Fibroblast of the aortic adventitia (primary cell): ENCODE measurements around the gene JAG2. TPM values are rescaled to one million over a fixed set of nuclear protein-coding genes. Genes with fewer than 3 reads are reported as not detected.

Source experiments
- DNase-seq: peaks from one replicate; pipeline ENCODE4 v3.0.0-alpha.2; 2010; ENCODE audit warnings: low read depth
- H3K4me3 ChIP-seq: 2 replicates; pipeline ENCODE4 v1.5.1; 2011; ENCODE audit warnings: low read depth, mild to moderate bottlenecking, control low read depth, low read length, moderate library complexity
- CTCF ChIP-seq: IDR thresholded peaks from 2 replicates; pipeline ENCODE4 v1.5.1; 2011; ENCODE audit warnings: mild to moderate bottlenecking, low read length, control low read depth, inconsistent platforms; ENCODE audit not compliant: insufficient read depth
- total RNA-seq: library from RNA; depleted of rRNA; stranded (reverse); fragments of >200 nt; gene quantifications from 2 replicates; pipeline ENCODE4 v1.2.3, GENCODE V29; 2012; ENCODE audit warnings: low replicate concordance

Gene JAG2
- total RNA-seq, 1 donor, result 0.63 TPM

GRCh38 chr14:105144026-105144665 lies 24.4 kb downstream of the JAG2 start:
- no peak overlapping the region for H3K4me3 ChIP-seq
- no peak for TF ChIP-seq CTCF
- no peak for DNase-seq

GRCh38 chr14:105143451-105144025 lies 25.0 kb downstream of the JAG2 start:
- no peak for TF ChIP-seq CTCF
- DNase-seq, result no peak
- H3K4me3 ChIP-seq, result no peak overlapping the region

GRCh38 chr14:105142651-105143450 lies 25.7 kb downstream of the JAG2 start:
- TF ChIP-seq CTCF, result no peak
- no peak overlapping the region for H3K4me3 ChIP-seq
- no peak for DNase-seq

GRCh38 chr14:105141486-105142281 lies 26.9 kb downstream of the JAG2 start:
- TF ChIP-seq CTCF, result no peak

GRCh38 chr14:105141026-105141425 lies 27.6 kb downstream of the JAG2 start:
- no peak for DNase-seq
- H3K4me3 ChIP-seq, result no peak overlapping the region
- TF ChIP-seq CTCF, result no peak

More at GRCh38 chr14:105141486-105142281, 26.9 kb downstream of the JAG2 start:
- no peak for DNase-seq
- H3K4me3 ChIP-seq, result no peak overlapping the region

GRCh38 chr14:105140581-105140980 lies 28.0 kb downstream of the JAG2 start:
- no peak overlapping the region for H3K4me3 ChIP-seq
- no peak for TF ChIP-seq CTCF
- DNase-seq, result no peak
